SK-N-SH treated with all-trans-retinoic acid at 6 μM for 48 hours (cell line): ENCODE results near the gene LYVE1.

Experiments used
- ARNTL ChIP-seq: fragments of 450-650 bp; formaldehyde crosslinking; IDR thresholded peaks from 2 replicates; pipeline ENCODE4 v1.5.0; 2020; ENCODE audit warnings: low read depth, mild to moderate bottlenecking, moderate library complexity, borderline replicate concordance
- CSDC2 ChIP-seq: fragments of 250-450 bp; sonication (Bioruptor Pico); IDR thresholded peaks from 2 replicates; pipeline ENCODE4 v1.5.0; 2020; ENCODE audit warnings: mild to moderate bottlenecking, moderate library complexity
- GLIS3 ChIP-seq: fragments of 250-450 bp; sonication (Bioruptor Pico); IDR thresholded peaks from 2 replicates; pipeline ENCODE4 v1.5.0; 2020; ENCODE audit warnings: mild to moderate bottlenecking, moderate library complexity
- ISL1 ChIP-seq: fragments of 250-450 bp; sonication (Bioruptor Pico); IDR thresholded peaks from 2 replicates; pipeline ENCODE4 v2.1.2; 2022; ENCODE audit warnings: mild to moderate bottlenecking, moderate library complexity
- RARB ChIP-seq: fragments of 250-450 bp; sonication (Bioruptor Pico); IDR thresholded peaks from 2 replicates; pipeline ENCODE4 v1.8.0; 2021; ENCODE audit warnings: mild to moderate bottlenecking, moderate library complexity
- TOX ChIP-seq: fragments of 250-450 bp; sonication (Bioruptor Pico); IDR thresholded peaks from 2 replicates; pipeline ENCODE4 v1.8.0; 2021; ENCODE audit warnings: mild to moderate bottlenecking, moderate library complexity, borderline replicate concordance
- TSHZ2 ChIP-seq: fragments of 250-450 bp; sonication (Bioruptor Pico); IDR thresholded peaks from 2 replicates; pipeline ENCODE4 v1.5.0; 2020; ENCODE audit warnings: mild to moderate bottlenecking, moderate library complexity
- ZFP30 ChIP-seq: fragments of 450-650 bp; formaldehyde crosslinking; IDR thresholded peaks from 2 replicates; pipeline ENCODE4 v1.5.0; 2022; ENCODE audit warnings: mild to moderate bottlenecking, moderate library complexity
- ZNF70 ChIP-seq: fragments of 450-650 bp; formaldehyde crosslinking; IDR thresholded peaks from 2 replicates; pipeline ENCODE4 v1.5.0; 2020; ENCODE audit warnings: mild to moderate bottlenecking, moderate library complexity
- ZNF8 ChIP-seq: fragments of 450-650 bp; formaldehyde crosslinking; IDR thresholded peaks from 2 replicates; pipeline ENCODE4 v1.5.0; 2020; ENCODE audit warnings: mild to moderate bottlenecking, moderate library complexity
- TF ChIP-seq, protein P1 (sequence below): fragments of 250-450 bp; sonication (Bioruptor Pico); IDR thresholded peaks from 2 replicates; pipeline ENCODE4 v1.8.0; 2020; ENCODE audit warnings: mild to moderate bottlenecking, moderate library complexity, borderline replicate concordance
- TF ChIP-seq, protein P2 (sequence below): fragments of 250-450 bp; sonication (Bioruptor Pico); IDR thresholded peaks from 2 replicates; pipeline ENCODE4 v1.5.1; 2020; ENCODE audit warnings: low read depth, mild to moderate bottlenecking, moderate library complexity
- TF ChIP-seq, protein P3 (sequence below): fragments of 250-450 bp; sonication (Bioruptor Pico); IDR thresholded peaks from 2 replicates; pipeline ENCODE4 v1.8.0; 2021; ENCODE audit warnings: low read depth, mild to moderate bottlenecking, moderate library complexity, borderline replicate concordance

DNA sequence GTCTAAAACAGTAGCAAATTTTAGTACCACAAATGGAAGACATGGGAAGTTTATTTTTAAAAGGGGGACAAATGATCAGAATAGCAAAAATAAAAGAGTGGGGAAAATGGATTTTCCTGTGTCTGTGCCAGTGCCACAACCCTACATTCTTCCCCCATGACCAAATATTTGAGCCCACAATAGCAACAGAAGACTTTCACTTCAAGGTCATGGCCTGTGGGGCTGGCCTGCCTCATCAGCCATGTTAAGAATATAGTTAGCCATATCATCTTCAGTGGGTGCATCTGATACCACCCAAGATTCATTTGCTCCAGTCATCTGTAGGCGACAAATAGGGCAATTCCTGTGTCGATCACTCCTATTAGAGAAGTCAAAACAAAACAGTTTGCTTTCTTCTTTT is 53.8 kb downstream of the LYVE1 start:
- TF ChIP-seq, protein P1, sequence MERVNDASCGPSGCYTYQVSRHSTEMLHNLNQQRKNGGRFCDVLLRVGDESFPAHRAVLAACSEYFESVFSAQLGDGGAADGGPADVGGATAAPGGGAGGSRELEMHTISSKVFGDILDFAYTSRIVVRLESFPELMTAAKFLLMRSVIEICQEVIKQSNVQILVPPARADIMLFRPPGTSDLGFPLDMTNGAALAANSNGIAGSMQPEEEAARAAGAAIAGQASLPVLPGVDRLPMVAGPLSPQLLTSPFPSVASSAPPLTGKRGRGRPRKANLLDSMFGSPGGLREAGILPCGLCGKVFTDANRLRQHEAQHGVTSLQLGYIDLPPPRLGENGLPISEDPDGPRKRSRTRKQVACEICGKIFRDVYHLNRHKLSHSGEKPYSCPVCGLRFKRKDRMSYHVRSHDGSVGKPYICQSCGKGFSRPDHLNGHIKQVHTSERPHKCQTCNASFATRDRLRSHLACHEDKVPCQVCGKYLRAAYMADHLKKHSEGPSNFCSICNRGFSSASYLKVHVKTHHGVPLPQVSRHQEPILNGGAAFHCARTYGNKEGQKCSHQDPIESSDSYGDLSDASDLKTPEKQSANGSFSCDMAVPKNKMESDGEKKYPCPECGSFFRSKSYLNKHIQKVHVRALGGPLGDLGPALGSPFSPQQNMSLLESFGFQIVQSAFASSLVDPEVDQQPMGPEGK (CRISPR knock-in tag) = no peak
- TF ChIP-seq TSHZ2 (CRISPR knock-in tag) (no peak), CSDC2 (CRISPR knock-in tag) (no peak), TOX (no peak), ZNF8 (CRISPR knock-in tag) (no peak), ARNTL (CRISPR knock-in tag) (no peak), GLIS3 (no peak), RARB (CRISPR knock-in tag) (no peak), ZNF70 (CRISPR knock-in tag) (no peak), ISL1 (CRISPR knock-in tag) (no peak), ZFP30 (CRISPR knock-in tag) (no peak)
- TF ChIP-seq, protein P2, sequence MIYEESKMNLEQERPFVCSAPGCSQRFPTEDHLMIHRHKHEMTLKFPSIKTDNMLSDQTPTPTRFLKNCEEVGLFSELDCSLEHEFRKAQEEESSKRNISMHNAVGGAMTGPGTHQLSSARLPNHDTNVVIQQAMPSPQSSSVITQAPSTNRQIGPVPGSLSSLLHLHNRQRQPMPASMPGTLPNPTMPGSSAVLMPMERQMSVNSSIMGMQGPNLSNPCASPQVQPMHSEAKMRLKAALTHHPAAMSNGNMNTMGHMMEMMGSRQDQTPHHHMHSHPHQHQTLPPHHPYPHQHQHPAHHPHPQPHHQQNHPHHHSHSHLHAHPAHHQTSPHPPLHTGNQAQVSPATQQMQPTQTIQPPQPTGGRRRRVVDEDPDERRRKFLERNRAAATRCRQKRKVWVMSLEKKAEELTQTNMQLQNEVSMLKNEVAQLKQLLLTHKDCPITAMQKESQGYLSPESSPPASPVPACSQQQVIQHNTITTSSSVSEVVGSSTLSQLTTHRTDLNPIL (CRISPR knock-in tag) = no peak
- TF ChIP-seq, protein P3, sequence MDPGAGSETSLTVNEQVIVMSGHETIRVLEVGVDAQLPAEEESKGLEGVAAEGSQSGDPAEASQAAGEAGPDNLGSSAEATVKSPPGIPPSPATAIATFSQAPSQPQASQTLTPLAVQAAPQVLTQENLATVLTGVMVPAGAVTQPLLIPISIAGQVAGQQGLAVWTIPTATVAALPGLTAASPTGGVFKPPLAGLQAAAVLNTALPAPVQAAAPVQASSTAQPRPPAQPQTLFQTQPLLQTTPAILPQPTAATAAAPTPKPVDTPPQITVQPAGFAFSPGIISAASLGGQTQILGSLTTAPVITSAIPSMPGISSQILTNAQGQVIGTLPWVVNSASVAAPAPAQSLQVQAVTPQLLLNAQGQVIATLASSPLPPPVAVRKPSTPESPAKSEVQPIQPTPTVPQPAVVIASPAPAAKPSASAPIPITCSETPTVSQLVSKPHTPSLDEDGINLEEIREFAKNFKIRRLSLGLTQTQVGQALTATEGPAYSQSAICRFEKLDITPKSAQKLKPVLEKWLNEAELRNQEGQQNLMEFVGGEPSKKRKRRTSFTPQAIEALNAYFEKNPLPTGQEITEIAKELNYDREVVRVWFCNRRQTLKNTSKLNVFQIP (CRISPR knock-in tag) = no peak
